Measurements from ENCODE around the gene OVCA2.

The OVCA2 gene

DNA sequence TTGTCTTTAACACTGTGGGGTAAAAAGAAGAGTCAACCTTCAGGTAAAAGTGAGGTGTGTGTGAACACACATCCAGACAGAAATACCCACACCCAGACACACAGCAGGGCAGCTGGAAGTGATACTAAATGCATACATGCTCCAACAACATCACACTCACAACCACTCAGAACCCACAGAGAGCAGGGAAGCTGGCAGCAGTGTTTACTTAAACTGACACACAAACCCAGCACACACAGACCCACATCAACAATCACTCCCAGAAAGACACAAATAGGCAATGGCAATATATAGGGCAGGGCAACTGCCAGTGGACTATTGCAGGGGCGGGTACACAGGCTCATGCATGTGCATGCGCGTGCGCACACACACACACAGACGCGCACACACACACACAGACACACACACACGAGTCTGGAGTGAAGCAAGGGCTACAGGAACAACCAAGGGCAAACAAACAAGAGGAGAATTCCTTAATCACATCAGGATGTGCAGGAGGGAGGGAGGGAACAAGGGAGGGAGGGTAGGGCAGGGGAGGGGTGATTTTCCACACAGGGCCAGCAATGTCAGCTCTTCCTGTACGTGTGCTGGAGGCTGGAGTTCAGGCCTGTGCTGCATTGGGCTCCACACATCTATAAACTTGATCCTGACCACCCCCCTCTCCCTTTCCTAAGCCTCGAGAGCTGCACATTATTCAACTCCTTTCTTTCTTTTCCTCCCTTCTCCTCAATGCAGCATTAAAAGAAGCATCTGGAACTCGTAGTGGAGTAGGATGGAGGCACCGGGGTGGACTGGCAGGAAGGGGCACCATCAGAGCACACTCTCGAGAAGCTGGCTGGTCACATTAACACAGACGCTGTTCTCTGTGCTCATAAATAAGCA, 43.2 kb downstream of the OVCA2 start:
- no peaks in the 10 kb centered on the region for H3K27me3 ChIP-seq (ENCODE audit: low read depth, low read length)
- peaks cover 50 to 66% of the 10 kb centered on the region in 2 donors for H3K4me1 ChIP-seq (ENCODE audit: control insufficient read depth in 1 of 2, insufficient read depth in 2 of 2, low read length in 2 of 2)
- no peaks in the 10 kb centered on the region for H3K9me3 ChIP-seq (ENCODE audit: control insufficient read depth in 1 of 2, low read length in 2 of 2)
- H3K27ac ChIP-seq (ENCODE audit: low read length) = peak overlapping the region; percentile 92
- peaks cover 6 to 9% of the 10 kb centered on the region in 2 donors for H3K36me3 ChIP-seq (ENCODE audit: control insufficient read depth in 1 of 2, insufficient read depth in 2 of 2, low read length in 2 of 2)
- peak overlapping the region in 1 of 2 donors; percentile 4 for H3K4me3 ChIP-seq (ENCODE audit: low read depth in 1 of 2, low read length in 2 of 2)

DNA sequence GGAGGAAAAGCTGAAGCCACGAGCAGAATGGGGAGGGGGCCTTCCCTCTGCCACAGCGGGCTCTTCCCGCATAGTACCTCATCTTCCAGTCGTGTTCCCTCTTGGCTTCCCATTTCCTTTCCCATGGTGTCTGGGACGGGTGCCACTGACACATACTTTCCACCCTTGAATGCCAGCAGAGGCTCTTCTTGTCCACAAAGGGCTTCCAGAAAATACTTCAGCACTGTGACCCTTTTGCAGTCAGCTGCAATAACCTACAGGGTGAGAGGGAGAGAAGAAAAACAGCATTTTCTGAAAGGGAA, 43.8 kb downstream of the OVCA2 start:
- Histone ChIP-seq H3K27me3 (ENCODE audit: low read depth, low read length) (no peaks in the 10 kb centered on the region), H3K27ac (ENCODE audit: low read length) (peak overlapping the region; percentile 92), H3K9me3 (ENCODE audit: control insufficient read depth in 1 of 2, low read length in 2 of 2) (no peaks in the 10 kb centered on the region), H3K4me3 (ENCODE audit: low read depth in 1 of 2, low read length in 2 of 2) (no peak overlapping the region), H3K4me1 (ENCODE audit: control insufficient read depth in 1 of 2, insufficient read depth in 2 of 2, low read length in 2 of 2) (peaks cover 50 to 72% of the 10 kb centered on the region in 2 donors), H3K36me3 (ENCODE audit: control insufficient read depth in 1 of 2, insufficient read depth in 2 of 2, low read length in 2 of 2) (peaks cover 6 to 9% of the 10 kb centered on the region in 2 donors)

DNA sequence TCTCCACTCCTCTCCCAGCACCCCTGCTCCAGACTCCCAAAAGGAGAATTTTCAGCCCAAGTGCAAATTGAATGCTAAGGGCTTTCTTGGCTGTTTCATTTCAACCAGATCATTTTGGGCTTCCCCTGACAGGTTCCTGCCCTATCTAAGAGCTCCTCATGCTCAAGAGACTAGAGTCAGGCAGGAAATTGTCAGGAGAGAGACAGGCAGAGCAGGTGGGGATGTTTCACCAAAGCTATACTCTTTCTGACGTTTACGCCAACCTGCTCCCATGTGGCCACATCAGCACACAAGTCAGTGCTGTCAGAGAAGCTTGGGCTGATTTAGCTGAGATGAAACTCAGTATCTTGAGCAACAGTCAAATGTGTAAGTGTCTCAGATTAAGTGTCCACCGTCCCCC, 44.5 kb downstream of the OVCA2 start:
- peaks cover under 1 to 3% of the 10 kb centered on the region in 2 donors for H3K36me3 ChIP-seq (ENCODE audit: control insufficient read depth in 1 of 2, insufficient read depth in 2 of 2, low read length in 2 of 2)
- peak overlapping the region; percentile 92 for H3K27ac ChIP-seq (ENCODE audit: low read length)
- peaks cover 53 to 79% of the 10 kb centered on the region in 2 donors for H3K4me1 ChIP-seq (ENCODE audit: control insufficient read depth in 1 of 2, insufficient read depth in 2 of 2, low read length in 2 of 2)
- H3K4me3 ChIP-seq (ENCODE audit: low read depth in 1 of 2, low read length in 2 of 2) = no peak overlapping the region
- no peaks in the 10 kb centered on the region for H3K9me3 ChIP-seq (ENCODE audit: control insufficient read depth in 1 of 2, low read length in 2 of 2)
- H3K27me3 ChIP-seq (ENCODE audit: low read depth, low read length) = no peaks in the 10 kb centered on the region

DNA sequence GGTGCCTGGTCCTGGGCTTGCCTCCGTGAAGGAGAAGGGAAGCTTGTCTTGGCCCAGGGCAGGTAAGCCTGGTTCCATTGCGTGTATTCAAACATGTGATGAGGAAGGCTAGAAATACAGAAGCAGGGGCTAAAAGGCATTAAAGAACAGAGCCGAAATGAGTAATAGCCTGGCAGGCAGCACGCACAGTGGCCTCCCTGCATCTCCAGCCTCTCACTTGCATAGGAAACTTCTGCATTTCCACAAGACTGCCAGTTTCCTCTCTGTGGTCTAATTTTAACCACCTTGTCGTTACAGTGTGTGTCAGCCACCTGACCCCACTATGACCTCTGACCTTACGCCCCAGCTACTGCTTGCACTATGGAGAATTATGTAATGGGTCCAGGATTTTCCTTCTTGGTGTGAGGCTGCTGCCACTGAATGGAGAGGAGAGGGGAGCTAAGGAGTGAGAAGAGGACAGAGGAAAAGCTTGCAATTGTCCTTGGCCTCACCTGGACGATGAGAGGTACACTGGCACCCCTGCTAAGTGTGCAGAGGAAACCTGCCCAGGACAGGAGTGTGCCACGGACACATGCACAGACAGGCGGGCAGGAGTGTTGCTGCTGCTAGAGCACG, 45.9 kb downstream of the OVCA2 start:
- H3K36me3 ChIP-seq (ENCODE audit: control insufficient read depth in 1 of 2, insufficient read depth in 2 of 2, low read length in 2 of 2) = no peaks in the 10 kb centered on the region
- H3K4me1 ChIP-seq (ENCODE audit: control insufficient read depth in 1 of 2, insufficient read depth in 2 of 2, low read length in 2 of 2) = peaks cover 54 to 77% of the 10 kb centered on the region in 2 donors
- H3K27me3 ChIP-seq (ENCODE audit: low read depth, low read length) = no peaks in the 10 kb centered on the region
- H3K4me3 ChIP-seq (ENCODE audit: low read depth in 1 of 2, low read length in 2 of 2) = no peak overlapping the region
- H3K27ac ChIP-seq (ENCODE audit: low read length) = peak overlapping the region; percentile 89
- no peaks in the 10 kb centered on the region for H3K9me3 ChIP-seq (ENCODE audit: control insufficient read depth in 1 of 2, low read length in 2 of 2)

DNA sequence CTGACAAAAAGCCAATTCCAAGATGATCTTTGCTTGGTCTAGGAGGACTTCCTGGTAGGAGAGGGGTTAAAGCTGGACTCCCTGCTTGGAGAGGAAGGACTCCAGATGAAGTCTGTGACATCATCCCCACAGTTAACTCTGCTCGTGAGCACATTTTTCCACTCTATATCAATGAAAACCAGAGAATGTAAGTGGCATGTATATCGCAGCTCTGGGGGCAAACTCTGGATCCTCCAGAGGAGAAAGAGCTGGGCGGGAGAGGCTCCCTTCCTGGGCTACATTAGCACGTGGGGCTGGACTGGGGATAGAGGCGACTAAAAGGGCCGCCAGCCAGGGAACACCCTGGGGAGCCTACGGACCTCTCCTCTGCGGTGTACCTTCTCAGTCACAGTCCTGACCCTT, 47.2 kb downstream of the OVCA2 start:
- Histone ChIP-seq H3K4me3 (ENCODE audit: low read depth in 1 of 2, low read length in 2 of 2) (peak overlapping the region; percentile 31 to 54), H3K27me3 (ENCODE audit: low read depth, low read length) (no peaks in the 10 kb centered on the region), H3K27ac (ENCODE audit: low read length) (peak overlapping the region; percentile 89), H3K9me3 (ENCODE audit: control insufficient read depth in 1 of 2, low read length in 2 of 2) (no peaks in the 10 kb centered on the region), H3K36me3 (ENCODE audit: control insufficient read depth in 1 of 2, insufficient read depth in 2 of 2, low read length in 2 of 2) (no peaks in the 10 kb centered on the region), H3K4me1 (ENCODE audit: control insufficient read depth in 1 of 2, insufficient read depth in 2 of 2, low read length in 2 of 2) (peaks cover 43 to 69% of the 10 kb centered on the region in 2 donors)

DNA sequence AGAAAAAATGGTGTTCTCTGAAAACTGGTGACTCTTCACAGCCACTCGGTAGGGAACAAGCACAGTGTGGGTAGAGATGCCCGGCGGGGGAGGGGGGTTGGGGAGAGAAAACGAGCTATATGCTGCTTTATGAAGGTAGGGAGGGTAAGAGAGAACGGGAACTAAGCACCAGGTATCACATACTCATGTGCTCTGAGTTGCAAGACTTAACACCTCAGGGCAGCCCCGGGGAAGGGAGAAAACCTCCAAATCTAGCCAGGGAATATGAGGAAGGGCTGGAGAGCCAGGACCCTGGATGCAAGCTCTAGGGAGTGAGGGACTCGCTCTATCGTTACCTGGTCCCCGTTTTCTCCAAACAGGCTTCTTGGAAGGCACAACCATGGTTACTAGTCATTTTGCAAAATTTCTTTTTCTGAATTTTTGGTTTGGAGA, 48.4 kb downstream of the OVCA2 start:
- H3K9me3 ChIP-seq (ENCODE audit: control insufficient read depth in 1 of 2, low read length in 2 of 2) = no peaks in the 10 kb centered on the region
- peak overlapping the region; percentile 14 to 54 for H3K4me3 ChIP-seq (ENCODE audit: low read depth in 1 of 2, low read length in 2 of 2)
- no peaks in the 10 kb centered on the region for H3K27me3 ChIP-seq (ENCODE audit: low read depth, low read length)
- H3K27ac ChIP-seq (ENCODE audit: low read length) = peak overlapping the region; percentile 89
- H3K4me1 ChIP-seq (ENCODE audit: control insufficient read depth in 1 of 2, insufficient read depth in 2 of 2, low read length in 2 of 2) = peaks cover 33 to 58% of the 10 kb centered on the region in 2 donors
- no peaks in the 10 kb centered on the region for H3K36me3 ChIP-seq (ENCODE audit: control insufficient read depth in 1 of 2, insufficient read depth in 2 of 2, low read length in 2 of 2)

DNA sequence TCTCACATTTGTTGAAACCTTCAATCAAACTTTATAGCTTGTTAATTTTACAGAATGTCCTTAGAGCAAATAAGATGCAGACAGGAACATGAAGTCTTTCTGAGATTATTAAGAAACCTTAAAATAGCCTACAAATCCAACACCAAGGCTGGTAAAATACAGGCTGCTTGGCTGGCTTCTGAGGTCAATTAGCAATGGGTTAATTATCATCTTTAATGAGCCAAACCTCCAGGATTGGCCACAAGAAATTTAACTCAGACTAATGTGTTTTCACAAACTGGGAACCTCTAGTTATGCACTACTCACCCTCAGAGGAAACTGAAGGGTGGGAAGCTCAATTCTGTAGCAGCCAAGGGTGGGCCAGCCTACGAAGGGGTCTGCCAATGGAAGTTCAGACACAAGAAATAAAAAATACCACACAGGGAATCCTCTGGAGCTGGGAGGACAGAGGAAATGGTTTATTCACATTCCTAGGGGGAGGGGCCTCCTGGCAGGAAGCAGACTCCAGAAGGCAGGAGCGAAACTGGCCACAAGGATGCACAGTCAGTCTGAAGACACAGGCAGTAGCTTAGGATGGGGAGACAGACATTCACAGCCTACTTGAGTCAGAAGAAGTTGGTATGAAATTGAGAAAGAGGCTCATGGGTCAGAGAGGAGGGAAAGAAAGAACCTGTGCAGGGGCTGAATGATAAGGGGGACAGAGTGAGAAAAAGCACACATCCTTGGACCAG, 49.1 kb downstream of the OVCA2 start:
- Histone ChIP-seq H3K9me3 (ENCODE audit: control insufficient read depth in 1 of 2, low read length in 2 of 2) (no peaks in the 10 kb centered on the region), H3K36me3 (ENCODE audit: control insufficient read depth in 1 of 2, insufficient read depth in 2 of 2, low read length in 2 of 2) (no peaks in the 10 kb centered on the region), H3K27ac (ENCODE audit: low read length) (peak overlapping the region; percentile 89), H3K4me1 (ENCODE audit: control insufficient read depth in 1 of 2, insufficient read depth in 2 of 2, low read length in 2 of 2) (peaks cover 29 to 54% of the 10 kb centered on the region in 2 donors), H3K4me3 (ENCODE audit: low read depth in 1 of 2, low read length in 2 of 2) (peak overlapping the region in 1 of 2 donors; percentile 14), H3K27me3 (ENCODE audit: low read depth, low read length) (no peaks in the 10 kb centered on the region)

DNA sequence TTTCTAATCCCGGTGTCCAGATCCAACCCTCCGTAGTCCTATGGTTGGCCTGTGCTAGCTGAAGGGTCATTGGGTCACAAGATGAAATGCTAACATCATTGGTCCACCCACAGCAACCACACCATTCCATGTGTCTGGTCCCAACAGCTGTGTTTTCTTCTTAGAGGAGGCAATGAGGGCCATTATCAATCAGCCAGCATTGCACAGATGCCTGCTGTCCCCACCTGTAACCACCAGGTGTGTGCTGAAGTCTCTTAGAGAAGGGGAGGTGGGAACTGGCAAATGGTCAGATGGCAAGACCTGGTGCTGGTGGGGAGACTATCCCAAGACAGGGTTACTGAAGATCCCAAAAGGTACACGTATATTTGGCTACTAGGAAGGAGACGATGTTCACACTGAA, 50.4 kb downstream of the OVCA2 start:
- Histone ChIP-seq H3K27ac (ENCODE audit: low read length) (no peak overlapping the region), H3K4me3 (ENCODE audit: low read depth in 1 of 2, low read length in 2 of 2) (no peak overlapping the region), H3K36me3 (ENCODE audit: control insufficient read depth in 1 of 2, insufficient read depth in 2 of 2, low read length in 2 of 2) (no peaks in the 10 kb centered on the region), H3K9me3 (ENCODE audit: control insufficient read depth in 1 of 2, low read length in 2 of 2) (no peaks in the 10 kb centered on the region), H3K4me1 (ENCODE audit: control insufficient read depth in 1 of 2, insufficient read depth in 2 of 2, low read length in 2 of 2) (peaks cover 20 to 41% of the 10 kb centered on the region in 2 donors), H3K27me3 (ENCODE audit: low read depth, low read length) (no peaks in the 10 kb centered on the region)

All from muscle layer of duodenum (tissue), 2 donors.